Cardiac fibroblast (primary cell): ENCODE data around the gene OLFM4.

Experiments used
- DNase-seq, 2 donors: peaks; one replicate each; pipeline versions ENCODE4 v3.0.0 to v3.0.0-alpha.2; 2010; ENCODE audit warnings: low read depth in 2 of 2
- H3K4me3 ChIP-seq, 2 donors: replicated peaks in 1 of 2; 1 replicate in 1 of 2; 2 replicates in 1 of 2; pipeline ENCODE4 v1.5.1; 2011; ENCODE audit warnings: low read depth in 2 of 2, low read length in 2 of 2, mild to moderate bottlenecking in 2 of 2, moderate library complexity in 1 of 2
- CTCF ChIP-seq: IDR thresholded peaks from one replicate; pipeline ENCODE4 v1.5.1; 2011; ENCODE audit warnings: low read depth, mild to moderate bottlenecking, low read length, inconsistent platforms

OLFM4 gene

DNA sequence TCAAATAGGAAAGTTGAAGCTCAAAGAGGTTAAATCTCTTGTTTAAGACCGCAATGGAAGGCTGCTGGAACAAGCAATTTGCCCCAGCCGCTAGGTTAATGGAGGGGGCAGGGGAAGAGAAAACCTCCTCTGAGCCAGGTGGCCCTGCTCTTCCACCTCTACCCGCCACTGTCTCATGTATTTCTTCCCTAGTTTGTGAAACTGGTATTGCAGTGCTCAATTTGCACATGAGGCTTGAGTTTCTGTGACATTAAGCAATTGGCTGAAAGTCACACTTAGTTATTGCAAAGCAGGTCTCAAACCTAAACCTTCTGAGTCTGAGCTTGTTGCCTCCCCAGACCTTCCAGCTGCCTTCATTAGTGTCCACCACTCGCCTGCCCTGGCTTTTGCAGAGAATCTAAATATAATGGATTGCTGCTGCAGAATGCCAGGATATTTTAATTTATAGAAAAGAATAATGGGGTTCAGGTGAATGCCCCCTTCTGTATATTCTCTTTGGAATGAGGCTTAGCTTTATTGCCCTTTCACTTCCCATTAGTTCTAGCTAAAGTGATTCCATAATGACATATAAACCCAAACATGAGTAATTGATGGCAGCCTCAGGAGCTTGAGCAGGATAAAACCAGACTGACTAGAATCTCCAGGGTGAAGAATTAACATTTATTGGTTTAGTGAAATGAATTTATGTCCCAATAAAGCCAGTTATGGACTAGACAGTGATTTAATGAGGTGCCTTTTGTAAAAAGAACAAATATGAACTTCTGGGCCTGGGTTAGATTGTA lies 27.0 kb upstream of the OLFM4 start:
- no peak overlapping the region for H3K4me3 ChIP-seq
- no peak for TF ChIP-seq CTCF
- no peak for DNase-seq

GRCh38 chr13:53004573-53004972 lies 24.0 kb upstream of the OLFM4 start:
- no peak for TF ChIP-seq CTCF
- H3K4me3 ChIP-seq, result no peak overlapping the region
- no peak for DNase-seq

- TF ChIP-seq CTCF, result no peak
Observed at GRCh38 chr13:53005626-53006025, 23.0 kb upstream of the OLFM4 start.

DNA sequence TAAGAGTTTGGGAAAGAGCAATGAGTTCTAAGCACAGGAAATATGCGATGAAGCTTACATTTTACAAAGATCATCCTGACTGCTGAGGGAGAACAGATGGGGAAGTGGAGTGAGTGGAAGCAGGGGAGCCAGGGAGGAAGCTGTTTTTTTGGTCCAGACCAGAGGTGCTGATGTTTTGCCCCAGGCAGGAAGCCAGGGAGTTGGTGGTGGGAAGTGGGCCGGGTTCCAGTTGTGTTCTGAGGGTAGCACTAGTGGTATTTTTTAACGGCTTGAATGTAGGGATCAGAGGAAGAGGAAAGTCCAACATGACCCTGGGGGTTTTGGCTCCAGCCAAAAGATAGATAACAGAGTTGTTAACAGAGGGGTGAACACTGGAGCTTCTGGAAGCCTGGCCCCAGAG lies 20.7 kb upstream of the OLFM4 start:
- TF ChIP-seq CTCF, result no peak
- no peak overlapping the region for H3K4me3 ChIP-seq
- DNase-seq, result no peak

More at GRCh38 chr13:53005626-53006025, 23.0 kb upstream of the OLFM4 start:
- DNase-seq, result no peak
- H3K4me3 ChIP-seq, result no peak overlapping the region

DNA sequence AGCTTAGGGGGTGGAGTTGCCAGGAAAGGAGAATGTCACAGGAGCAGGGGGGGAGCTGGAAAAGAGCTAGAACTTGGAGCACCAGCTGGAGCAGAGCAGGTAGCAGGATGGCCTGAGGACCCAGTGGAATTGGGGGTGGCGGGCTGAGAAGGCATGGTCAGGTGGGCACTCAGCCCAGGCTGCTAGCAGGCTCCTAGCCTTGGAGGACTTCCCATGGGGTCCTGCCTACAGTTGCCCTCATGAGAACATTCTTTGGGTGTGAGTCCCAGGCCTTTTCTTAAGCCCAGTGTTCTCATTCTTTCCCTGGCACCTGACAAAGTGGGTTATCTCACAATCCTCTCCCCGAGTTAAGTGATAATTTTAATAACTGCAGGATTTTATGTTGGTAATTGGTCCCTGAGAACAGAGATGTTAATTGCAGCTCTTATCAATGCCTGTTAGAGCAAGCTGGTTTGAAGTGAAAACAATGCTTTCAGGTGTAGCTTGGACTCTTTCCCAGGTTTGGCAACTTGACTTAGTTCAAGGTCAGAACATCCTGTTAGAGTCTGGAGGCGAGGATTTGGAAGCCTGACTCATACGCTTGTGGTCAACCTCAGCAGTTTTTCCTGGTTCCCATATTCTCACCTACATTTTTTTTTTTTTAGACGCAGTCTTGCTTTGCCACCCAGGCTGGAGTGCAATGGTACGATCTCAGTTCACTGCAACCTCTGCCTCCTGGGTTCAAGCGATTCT lies 18.1 kb upstream of the OLFM4 start:
- TF ChIP-seq CTCF, result no peak
- no peak overlapping the region for H3K4me3 ChIP-seq
- no peak for DNase-seq

GRCh38 chr13:53012707-53013106 lies 15.9 kb upstream of the OLFM4 start:
- DNase-seq, result no peak
- TF ChIP-seq CTCF, result no peak
- H3K4me3 ChIP-seq, result no peak overlapping the region
